Stimulated activated memory B cell treated with anti-CD40 and anti-IgM and Interleukin-4, amounts not matched to agents 10 μg/mL and 1 μg/mL and 100 μg/mL, for 72 hours (primary cell): ENCODE measurements around the gene FGF11.
A peak's percentile ranks its signal among the peaks of the same experiment; 100 is the strongest.

Experiments
- ATAC-seq: fragments of 150-1000 bp; cut with Tn5 transposase; 2 replicates; pipeline ENCODE4 v1.10.0; 2021
- H3K27ac Mint-ChIP-seq: one replicate; pipeline ENCODE4 v1.8.0; 2022; ENCODE audit warnings: mild to moderate bottlenecking, mixed read lengths
- H3K27me3 Mint-ChIP-seq: one replicate; pipeline ENCODE4 v1.8.0; 2022; ENCODE audit warnings: mixed read lengths
- H3K36me3 Mint-ChIP-seq: one replicate; pipeline ENCODE4 v1.8.0; 2022; ENCODE audit warnings: mixed read lengths
- H3K4me1 Mint-ChIP-seq: one replicate; pipeline ENCODE4 v1.8.0; 2022; ENCODE audit warnings: mixed read lengths
- H3K4me3 Mint-ChIP-seq: one replicate; pipeline ENCODE4 v1.8.0; 2022; ENCODE audit warnings: mild to moderate bottlenecking, moderate library complexity, mixed read lengths
- H3K9me3 Mint-ChIP-seq: one replicate; pipeline ENCODE4 v1.8.0; 2022; ENCODE audit warnings: mixed read lengths

The FGF11 gene

DNA sequence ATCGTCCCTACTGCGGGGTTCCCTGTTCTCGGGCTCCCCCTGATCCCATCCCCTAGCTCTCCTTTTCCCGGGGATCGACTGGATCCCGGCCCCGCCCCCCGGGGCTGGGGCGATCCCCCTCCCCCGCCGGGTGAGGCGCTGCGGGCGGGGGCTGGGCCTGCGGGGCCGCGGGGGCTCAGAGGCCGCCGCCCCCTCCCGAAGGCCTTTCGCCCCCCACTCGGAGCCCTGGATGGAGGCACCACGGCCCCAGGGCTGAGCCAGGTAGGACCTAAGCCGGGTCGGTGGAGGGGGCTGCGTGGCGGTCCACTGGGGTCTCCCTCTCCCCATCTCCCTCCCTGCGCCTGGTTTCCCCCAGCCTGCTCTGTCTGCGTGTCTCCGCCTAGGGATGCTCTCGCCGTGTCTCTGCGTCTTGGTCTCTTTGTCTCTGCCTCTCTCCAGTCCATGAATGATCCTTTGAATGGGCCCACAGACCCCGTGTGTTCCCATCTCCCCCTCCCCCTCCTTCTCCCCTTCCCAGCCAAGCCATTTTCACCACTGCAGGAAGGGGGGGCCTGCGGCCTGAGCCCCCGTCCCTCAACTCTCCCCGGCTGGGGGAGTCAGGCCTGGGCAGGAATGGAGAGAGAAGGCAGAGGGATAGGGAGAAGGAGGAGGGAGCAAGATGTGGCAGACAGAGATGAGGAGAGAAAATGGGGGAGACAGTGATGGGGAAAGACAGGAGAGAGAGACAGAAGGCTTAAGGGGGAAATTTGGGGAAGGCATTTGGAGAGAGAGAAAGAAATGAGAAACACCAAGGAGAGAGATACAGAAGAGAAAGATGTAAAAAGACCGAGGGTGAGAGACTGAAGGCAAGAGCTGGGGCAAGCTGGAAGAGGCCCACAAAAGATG lies 33.7 kb upstream of the FGF11 start:
- Mint-ChIP-seq H3K36me3 (no peaks in the 10 kb centered on the region), H3K27ac (peak overlapping the region; percentile 89)

DNA sequence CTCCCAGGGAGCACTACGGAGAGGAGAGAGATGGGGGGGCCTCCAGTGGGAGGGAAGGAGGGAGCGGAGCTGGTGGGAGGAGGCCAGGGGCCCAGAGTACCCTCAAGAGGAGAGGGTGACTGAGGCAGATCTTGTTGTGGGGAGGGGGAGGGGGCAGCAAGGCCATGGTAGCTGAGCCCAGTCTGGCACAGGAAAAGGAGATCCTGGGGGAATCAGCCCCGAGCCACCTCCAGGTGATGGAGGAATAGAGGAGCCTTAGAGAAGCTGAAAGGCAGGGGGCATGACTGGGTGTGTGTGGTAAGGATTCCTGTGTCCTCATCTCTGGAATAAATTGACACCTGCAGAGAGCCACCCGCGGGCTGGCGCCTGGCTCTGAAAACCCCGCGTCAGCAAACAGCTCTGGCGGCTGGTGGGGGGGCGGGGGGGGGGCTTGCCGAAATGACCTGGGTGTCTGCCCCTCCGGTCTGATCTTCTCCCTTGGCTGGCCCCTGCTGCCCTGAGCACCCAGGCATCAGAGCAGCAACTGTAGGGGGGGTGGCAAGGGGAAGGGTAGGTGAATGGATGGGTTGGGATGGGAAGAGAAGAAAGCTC lies 33.0 kb upstream of the FGF11 start:
- peaks cover 32% of the 10 kb centered on the region for H3K27me3 Mint-ChIP-seq
- H3K4me3 Mint-ChIP-seq = no peak overlapping the region
- peaks cover 13% of the 10 kb centered on the region for H3K4me1 Mint-ChIP-seq
- no peaks in the 10 kb centered on the region for H3K36me3 Mint-ChIP-seq
- no peaks in the 10 kb centered on the region for H3K9me3 Mint-ChIP-seq
- ATAC-seq = no peak
- H3K27ac Mint-ChIP-seq = no peak overlapping the region

More for the DNA sequence above, 33.7 kb upstream of the FGF11 start:
- peaks cover 32% of the 10 kb centered on the region for H3K27me3 Mint-ChIP-seq
- no peak for ATAC-seq
- H3K9me3 Mint-ChIP-seq = no peaks in the 10 kb centered on the region
- peak overlapping the region; percentile 87 for H3K4me3 Mint-ChIP-seq
- peaks cover 13% of the 10 kb centered on the region for H3K4me1 Mint-ChIP-seq

- no peak for ATAC-seq
- Mint-ChIP-seq H3K4me3 (no peak overlapping the region), H3K4me1 (peaks cover 13% of the 10 kb centered on the region), H3K9me3 (no peaks in the 10 kb centered on the region), H3K27ac (no peak overlapping the region), H3K27me3 (peaks cover 32% of the 10 kb centered on the region), H3K36me3 (no peaks in the 10 kb centered on the region)
Measured at GRCh38 chr17:7407082-7407481, 32.2 kb upstream of the FGF11 start.

GRCh38 chr17:7407485-7408251 lies 31.6 kb upstream of the FGF11 start, which contains the start of gene NLGN2:
TSS of gene NLGN2 (plus strand) at chr17:7407845. CDS start at chr17:7408256, 411 bp downstream.
- H3K4me3 Mint-ChIP-seq = peak within 1 kb of the TSS; percentile 6
- ATAC-seq = no peak
- H3K4me1 Mint-ChIP-seq = peaks cover 13% of the 10 kb centered on the region
- no peaks in the 10 kb centered on the region for H3K36me3 Mint-ChIP-seq
- no peaks in the 10 kb centered on the region for H3K9me3 Mint-ChIP-seq
- H3K27ac Mint-ChIP-seq = no peak within 1 kb of the TSS
- H3K27me3 Mint-ChIP-seq = peaks cover 32% of the 10 kb centered on the region

- Mint-ChIP-seq H3K27me3 (peaks cover 32% of the 10 kb centered on the region), H3K36me3 (no peaks in the 10 kb centered on the region), H3K4me3 (no peak overlapping the region), H3K4me1 (peaks cover 7% of the 10 kb centered on the region), H3K9me3 (no peaks in the 10 kb centered on the region), H3K27ac (no peak overlapping the region)
- no peak for ATAC-seq
Measured at GRCh38 chr17:7408252-7408727, 31.0 kb upstream of the FGF11 start.

- peaks cover 6% of the 10 kb centered on the region for H3K4me1 Mint-ChIP-seq
- H3K4me3 Mint-ChIP-seq = no peak overlapping the region
- H3K9me3 Mint-ChIP-seq = no peaks in the 10 kb centered on the region
- no peak for ATAC-seq
- no peaks in the 10 kb centered on the region for H3K36me3 Mint-ChIP-seq
- H3K27me3 Mint-ChIP-seq = peaks cover 32% of the 10 kb centered on the region
- no peak overlapping the region for H3K27ac Mint-ChIP-seq
Measured at GRCh38 chr17:7408863-7409262, 30.4 kb upstream of the FGF11 start.

GRCh38 chr17:7409716-7410115 lies 29.6 kb upstream of the FGF11 start:
- no peaks in the 10 kb centered on the region for H3K36me3 Mint-ChIP-seq
- peaks cover 31% of the 10 kb centered on the region for H3K27me3 Mint-ChIP-seq
- peaks cover 6% of the 10 kb centered on the region for H3K4me1 Mint-ChIP-seq
- no peaks in the 10 kb centered on the region for H3K9me3 Mint-ChIP-seq
- no peak overlapping the region for H3K27ac Mint-ChIP-seq
- no peak for ATAC-seq
- no peak overlapping the region for H3K4me3 Mint-ChIP-seq

- H3K27me3 Mint-ChIP-seq = peaks cover 20% of the 10 kb centered on the region
- H3K9me3 Mint-ChIP-seq = no peaks in the 10 kb centered on the region
- no peaks in the 10 kb centered on the region for H3K36me3 Mint-ChIP-seq
- H3K27ac Mint-ChIP-seq = no peak overlapping the region
- no peak overlapping the region for H3K4me3 Mint-ChIP-seq
- no peak for ATAC-seq
- H3K4me1 Mint-ChIP-seq = no peaks in the 10 kb centered on the region
Measured at GRCh38 chr17:7410634-7411426, 28.5 kb upstream of the FGF11 start.

DNA sequence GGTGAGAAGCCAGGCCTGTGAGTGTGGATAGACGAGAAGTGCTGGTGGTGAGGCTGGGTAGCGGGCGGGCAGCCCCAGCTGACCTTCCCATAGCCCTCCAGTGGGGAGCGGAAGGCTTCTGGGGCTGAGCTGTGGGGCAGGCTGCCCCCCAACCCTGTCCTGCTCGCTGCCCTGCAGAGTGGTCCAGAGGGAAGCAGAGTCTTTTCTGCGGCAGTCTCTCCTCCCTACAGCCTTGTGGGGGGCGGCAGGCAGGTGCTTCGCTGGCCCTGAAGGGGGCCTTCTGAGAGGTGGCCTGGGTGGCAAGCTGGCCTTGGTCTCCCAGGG lies 27.9 kb upstream of the FGF11 start:
- Mint-ChIP-seq H3K4me1 (no peaks in the 10 kb centered on the region), H3K4me3 (no peak overlapping the region), H3K27me3 (peaks cover 14% of the 10 kb centered on the region), H3K36me3 (no peaks in the 10 kb centered on the region), H3K27ac (no peak overlapping the region), H3K9me3 (no peaks in the 10 kb centered on the region)
- no peak for ATAC-seq

GRCh38 chr17:7413346-7413985 lies 25.8 kb upstream of the FGF11 start:
- Mint-ChIP-seq H3K4me1 (no peaks in the 10 kb centered on the region), H3K9me3 (no peaks in the 10 kb centered on the region), H3K4me3 (no peak overlapping the region), H3K27me3 (peaks cover 17% of the 10 kb centered on the region), H3K36me3 (no peaks in the 10 kb centered on the region), H3K27ac (no peak overlapping the region)
- ATAC-seq = no peak

DNA sequence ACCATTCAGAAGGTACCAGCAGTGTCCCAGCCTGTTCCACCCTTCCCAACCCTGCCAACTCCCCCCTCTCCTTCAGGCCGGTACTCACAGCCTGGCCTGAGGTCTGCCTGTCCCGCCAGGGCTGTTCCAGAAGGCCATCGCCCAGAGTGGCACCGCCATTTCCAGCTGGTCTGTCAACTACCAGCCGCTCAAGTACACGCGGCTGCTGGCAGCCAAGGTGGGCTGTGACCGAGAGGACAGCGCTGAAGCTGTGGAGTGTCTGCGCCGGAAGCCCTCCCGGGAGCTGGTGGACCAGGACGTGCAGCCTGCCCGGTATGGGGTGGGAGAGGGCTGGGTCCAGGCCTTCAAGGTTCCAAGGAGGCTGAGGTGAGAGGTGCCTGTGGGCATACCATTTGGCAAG lies 24.5 kb upstream of the FGF11 start:
- H3K27ac Mint-ChIP-seq = no peak overlapping the region
- no peaks in the 10 kb centered on the region for H3K9me3 Mint-ChIP-seq
- no peaks in the 10 kb centered on the region for H3K36me3 Mint-ChIP-seq
- ATAC-seq = no peak
- no peak overlapping the region for H3K4me3 Mint-ChIP-seq
- H3K4me1 Mint-ChIP-seq = no peaks in the 10 kb centered on the region
- peaks cover 19% of the 10 kb centered on the region for H3K27me3 Mint-ChIP-seq

DNA sequence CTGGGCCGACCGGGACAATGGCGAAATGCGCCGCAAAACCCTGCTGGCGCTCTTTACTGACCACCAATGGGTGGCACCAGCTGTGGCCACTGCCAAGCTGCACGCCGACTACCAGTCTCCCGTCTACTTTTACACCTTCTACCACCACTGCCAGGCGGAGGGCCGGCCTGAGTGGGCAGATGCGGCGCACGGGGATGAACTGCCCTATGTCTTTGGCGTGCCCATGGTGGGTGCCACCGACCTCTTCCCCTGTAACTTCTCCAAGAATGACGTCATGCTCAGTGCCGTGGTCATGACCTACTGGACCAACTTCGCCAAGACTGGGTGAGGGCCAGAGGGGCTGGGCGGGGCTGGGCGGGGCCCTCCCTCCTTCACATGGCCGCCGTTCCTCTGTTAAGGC lies 23.5 kb upstream of the FGF11 start:
- ATAC-seq = no peak
- no peaks in the 10 kb centered on the region for H3K36me3 Mint-ChIP-seq
- H3K4me3 Mint-ChIP-seq = no peak overlapping the region
- H3K27ac Mint-ChIP-seq = no peak overlapping the region
- H3K9me3 Mint-ChIP-seq = no peaks in the 10 kb centered on the region
- H3K27me3 Mint-ChIP-seq = peaks cover 18% of the 10 kb centered on the region
- no peaks in the 10 kb centered on the region for H3K4me1 Mint-ChIP-seq

DNA sequence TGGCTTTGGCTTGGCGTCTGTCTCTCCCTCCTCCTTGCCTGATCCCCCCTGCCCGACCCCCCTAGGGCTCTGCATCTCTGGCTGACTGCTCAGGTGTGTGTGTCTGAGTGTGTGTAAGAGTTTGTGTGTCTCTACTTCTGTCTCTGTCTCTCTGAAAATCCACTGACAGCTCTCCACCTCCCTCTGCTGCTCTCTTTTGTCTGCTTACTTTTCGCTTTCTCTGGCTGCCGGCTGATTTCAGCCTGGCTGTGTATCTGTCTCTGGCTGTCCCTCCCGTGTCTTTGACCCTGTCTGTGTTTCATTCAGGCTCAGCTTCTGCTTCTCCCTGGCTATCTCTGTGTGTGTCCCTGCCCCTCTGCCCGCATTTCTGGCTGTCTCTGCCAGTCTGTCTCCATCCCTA lies 23.0 kb upstream of the FGF11 start:
- H3K27ac Mint-ChIP-seq = no peak overlapping the region
- H3K4me1 Mint-ChIP-seq = no peaks in the 10 kb centered on the region
- H3K36me3 Mint-ChIP-seq = no peaks in the 10 kb centered on the region
- no peak for ATAC-seq
- no peaks in the 10 kb centered on the region for H3K9me3 Mint-ChIP-seq
- H3K27me3 Mint-ChIP-seq = peaks cover 18% of the 10 kb centered on the region
- no peak overlapping the region for H3K4me3 Mint-ChIP-seq

DNA sequence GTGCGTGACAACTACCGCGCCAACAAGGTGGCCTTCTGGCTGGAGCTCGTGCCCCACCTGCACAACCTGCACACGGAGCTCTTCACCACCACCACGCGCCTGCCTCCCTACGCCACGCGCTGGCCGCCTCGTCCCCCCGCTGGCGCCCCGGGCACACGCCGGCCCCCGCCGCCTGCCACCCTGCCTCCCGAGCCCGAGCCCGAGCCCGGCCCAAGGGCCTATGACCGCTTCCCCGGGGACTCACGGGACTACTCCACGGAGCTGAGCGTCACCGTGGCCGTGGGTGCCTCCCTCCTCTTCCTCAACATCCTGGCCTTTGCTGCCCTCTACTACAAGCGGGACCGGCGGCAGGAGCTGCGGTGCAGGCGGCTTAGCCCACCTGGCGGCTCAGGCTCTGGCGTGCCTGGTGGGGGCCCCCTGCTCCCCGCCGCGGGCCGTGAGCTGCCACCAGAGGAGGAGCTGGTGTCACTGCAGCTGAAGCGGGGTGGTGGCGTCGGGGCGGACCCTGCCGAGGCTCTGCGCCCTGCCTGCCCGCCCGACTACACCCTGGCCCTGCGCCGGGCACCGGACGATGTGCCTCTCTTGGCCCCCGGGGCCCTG lies 22.2 kb upstream of the FGF11 start:
- no peaks in the 10 kb centered on the region for H3K36me3 Mint-ChIP-seq
- H3K27ac Mint-ChIP-seq = no peak overlapping the region
- ATAC-seq = peak; percentile 39
- H3K9me3 Mint-ChIP-seq = no peaks in the 10 kb centered on the region
- no peaks in the 10 kb centered on the region for H3K4me1 Mint-ChIP-seq
- no peak overlapping the region for H3K4me3 Mint-ChIP-seq
- H3K27me3 Mint-ChIP-seq = peaks cover 18% of the 10 kb centered on the region
